GM23338 (cell line): ENCODE results near the gene PHF13. TPM values are rescaled to one million over a fixed set of nuclear protein-coding genes. Genes with fewer than 3 reads are reported as not detected.

Source experiments
- ATAC-seq: fragments of 200-7000 bp; cut with Tn5 transposase; 3 replicates; pipeline ENCODE4 v1.9.1; 2020
- DNase-seq: peaks from one replicate; pipeline ENCODE4 v3.0.0-alpha.2; 2015; ENCODE audit warnings: low spot score
- H2AFZ ChIP-seq: fragments of 200-600 bp; sonication (generic); 2 replicates; pipeline ENCODE4 v1.8.0; 2016; ENCODE audit warnings: antibody characterized with exemption, mild to moderate bottlenecking, moderate library complexity
- H3F3A ChIP-seq: fragments of 200-600 bp; sonication (generic); replicated peaks from 2 replicates; pipeline ENCODE4 v1.8.0; 2017; ENCODE audit warnings: antibody characterized with exemption, mixed run types, low read depth
- H3K27ac ChIP-seq: fragments of 200-600 bp; sonication (generic); 2 replicates; pipeline ENCODE4 v1.6.1; 2016; ENCODE audit warnings: low read depth
- H3K27me3 ChIP-seq: fragments of 200-600 bp; sonication (generic); 2 replicates; pipeline ENCODE4 v1.8.0; 2016; ENCODE audit warnings: mild to moderate bottlenecking, mixed run types, moderate library complexity; ENCODE audit not compliant: insufficient read depth
- H3K36me3 ChIP-seq: fragments of 200-600 bp; sonication (generic); 2 replicates; pipeline ENCODE4 v1.8.0; 2016; ENCODE audit warnings: mild to moderate bottlenecking; ENCODE audit not compliant: insufficient read depth
- H3K4me1 ChIP-seq: fragments of 200-600 bp; sonication (generic); 2 replicates; pipeline ENCODE4 v1.8.0; 2016; ENCODE audit warnings: mild to moderate bottlenecking, moderate library complexity; ENCODE audit not compliant: insufficient read depth
- H3K4me2 ChIP-seq: fragments of 200-600 bp; sonication (generic); 2 replicates; pipeline ENCODE4 v1.7.1; 2017; ENCODE audit warnings: mixed run types
- H3K4me3 ChIP-seq: fragments of 200-600 bp; sonication (generic); 2 replicates; pipeline ENCODE4 v1.6.1; 2016; ENCODE audit warnings: mixed run types
- H3K79me2 ChIP-seq: fragments of 200-600 bp; sonication (generic); replicated peaks from 2 replicates; pipeline ENCODE4 v1.8.0; 2017; ENCODE audit warnings: mild to moderate bottlenecking; ENCODE audit not compliant: insufficient read depth
- H3K9me2 ChIP-seq: fragments of 200-600 bp; sonication (generic); 2 replicates; pipeline ENCODE4 v1.8.0; 2017; ENCODE audit not compliant: insufficient read depth
- H4K20me1 ChIP-seq: fragments of 200-600 bp; sonication (generic); replicated peaks from 2 replicates; pipeline ENCODE4 v1.8.0; 2017; ENCODE audit warnings: mild to moderate bottlenecking; ENCODE audit not compliant: insufficient read depth
- H3K27ac Mint-ChIP-seq: 2 replicates; pipeline ENCODE4 v1.8.0; 2020; ENCODE audit warnings: inconsistent platforms, mild to moderate bottlenecking, moderate library complexity, mixed read lengths
- H3K27me3 Mint-ChIP-seq: 3 replicates; pipeline ENCODE4 v1.8.0; 2022; ENCODE audit warnings: low read depth, mild to moderate bottlenecking, moderate library complexity, mixed read lengths, inconsistent platforms; ENCODE audit not compliant: insufficient read depth, poor library complexity
- H3K36me3 Mint-ChIP-seq: 3 replicates; pipeline ENCODE4 v1.8.0; 2021; ENCODE audit warnings: low read depth, mild to moderate bottlenecking, inconsistent platforms, moderate library complexity, mixed read lengths
- H3K4me1 Mint-ChIP-seq: 3 replicates; pipeline ENCODE4 v1.8.0; 2020; ENCODE audit warnings: mild to moderate bottlenecking, inconsistent platforms, mixed read lengths
- H3K4me3 Mint-ChIP-seq: 3 replicates; pipeline ENCODE4 v1.8.0; 2021; ENCODE audit warnings: moderate library complexity, mild to moderate bottlenecking, inconsistent platforms, mixed read lengths
- H3K9me3 Mint-ChIP-seq: 3 replicates; pipeline ENCODE4 v1.8.0; 2020; ENCODE audit warnings: moderate library complexity, mild to moderate bottlenecking, inconsistent platforms, mixed read lengths
- CREB1 ChIP-seq: fragments of 250-450 bp; sonication (Bioruptor Pico); IDR thresholded peaks from 2 replicates; pipeline ENCODE4 v1.5.0; 2020; ENCODE audit warnings: low read depth, mild to moderate bottlenecking, moderate library complexity
- EZH2 ChIP-seq: fragments of 200-600 bp; sonication (generic); IDR thresholded peaks from one replicate; pipeline ENCODE4 v1.8.0; 2017; ENCODE audit warnings: antibody characterized with exemption, mild to moderate bottlenecking, low read depth; ENCODE audit not compliant: unreplicated experiment
- EZH2phosphoT487 ChIP-seq: fragments of 200-600 bp; sonication (generic); IDR thresholded peaks from one replicate; pipeline ENCODE4 v1.8.1; 2018; ENCODE audit warnings: antibody characterized with exemption; ENCODE audit not compliant: unreplicated experiment
- JUNB ChIP-seq: IDR thresholded peaks from one replicate; pipeline ENCODE4 v1.6.1; 2016; ENCODE audit warnings: antibody characterized with exemption; ENCODE audit not compliant: unreplicated experiment
- NANOG ChIP-seq: IDR thresholded peaks from 2 replicates; pipeline ENCODE4 v1.6.1; 2016; ENCODE audit warnings: antibody characterized with exemption, borderline replicate concordance
- POLR2AphosphoS5 ChIP-seq: IDR thresholded peaks from 2 replicates; pipeline ENCODE4 v1.6.1; 2016; ENCODE audit warnings: antibody characterized with exemption, low read depth
- REST ChIP-seq: IDR thresholded peaks from one replicate; pipeline ENCODE4 v1.6.1; 2018; ENCODE audit warnings: antibody characterized with exemption; ENCODE audit not compliant: unreplicated experiment
- STAT1 ChIP-seq: IDR thresholded peaks from one replicate; pipeline ENCODE4 v1.6.1; 2016; ENCODE audit warnings: antibody characterized with exemption; ENCODE audit not compliant: unreplicated experiment
- ZNF114 ChIP-seq: fragments of 250-450 bp; sonication (Bioruptor Pico); IDR thresholded peaks from 2 replicates; pipeline ENCODE4 v1.5.0; 2020; ENCODE audit warnings: mild to moderate bottlenecking, moderate library complexity
- ZNF331 ChIP-seq: fragments of 250-450 bp; sonication (Bioruptor Pico); IDR thresholded peaks from 2 replicates; pipeline ENCODE4 v1.5.0; 2020; ENCODE audit warnings: low read depth, mild to moderate bottlenecking, moderate library complexity
- polyA plus RNA-seq: library from polyadenylated mRNA; unstranded; fragments of >200 nt; fragmentation: Nextera tagmentation; extraction: Ambion mirVana; gene quantifications from 2 replicates; pipeline ENCODE4 v1.2.1, GENCODE V29; 2016
- total RNA-seq: library from RNA; depleted of rRNA; stranded (reverse); fragments of >200 nt; shearing (Covaris generic); gene quantifications from 2 replicates; pipeline ENCODE4 v1.2.3, GENCODE V29; 2014
- TF ChIP-seq, protein P1 (sequence below): fragments of 250-450 bp; sonication (Bioruptor Pico); IDR thresholded peaks from 2 replicates; pipeline ENCODE4 v1.5.0; 2020; ENCODE audit warnings: mild to moderate bottlenecking, moderate library complexity
- TF ChIP-seq, protein P2 (sequence below), 2 experiments: fragments of 200-600 bp in 1 of 2; sonication (generic) in 1 of 2; conservative IDR thresholded peaks; 2 replicates each; pipeline versions ENCODE4 v1.5.1 to v1.6.1; 2016 to 2017; ENCODE audit warnings: antibody characterized with exemption in 2 of 2, low read depth in 2 of 2, mild to moderate bottlenecking in 2 of 2, moderate library complexity in 1 of 2
- TF ChIP-seq, protein P3 (sequence below): IDR thresholded peaks from 2 replicates; pipeline ENCODE4 v1.6.1; 2016; ENCODE audit warnings: antibody characterized with exemption

PHF13 gene
- total and polyA plus RNA-seq, 2 experiments from 2014 or later: 12.1 to 33.2 TPM

GRCh38 chr1:6569033-6569432 lies 44.5 kb upstream of the PHF13 start:
- TF ChIP-seq JUNB: no peak
- TF ChIP-seq EZH2phosphoT487: no peak
- TF ChIP-seq, protein P1, sequence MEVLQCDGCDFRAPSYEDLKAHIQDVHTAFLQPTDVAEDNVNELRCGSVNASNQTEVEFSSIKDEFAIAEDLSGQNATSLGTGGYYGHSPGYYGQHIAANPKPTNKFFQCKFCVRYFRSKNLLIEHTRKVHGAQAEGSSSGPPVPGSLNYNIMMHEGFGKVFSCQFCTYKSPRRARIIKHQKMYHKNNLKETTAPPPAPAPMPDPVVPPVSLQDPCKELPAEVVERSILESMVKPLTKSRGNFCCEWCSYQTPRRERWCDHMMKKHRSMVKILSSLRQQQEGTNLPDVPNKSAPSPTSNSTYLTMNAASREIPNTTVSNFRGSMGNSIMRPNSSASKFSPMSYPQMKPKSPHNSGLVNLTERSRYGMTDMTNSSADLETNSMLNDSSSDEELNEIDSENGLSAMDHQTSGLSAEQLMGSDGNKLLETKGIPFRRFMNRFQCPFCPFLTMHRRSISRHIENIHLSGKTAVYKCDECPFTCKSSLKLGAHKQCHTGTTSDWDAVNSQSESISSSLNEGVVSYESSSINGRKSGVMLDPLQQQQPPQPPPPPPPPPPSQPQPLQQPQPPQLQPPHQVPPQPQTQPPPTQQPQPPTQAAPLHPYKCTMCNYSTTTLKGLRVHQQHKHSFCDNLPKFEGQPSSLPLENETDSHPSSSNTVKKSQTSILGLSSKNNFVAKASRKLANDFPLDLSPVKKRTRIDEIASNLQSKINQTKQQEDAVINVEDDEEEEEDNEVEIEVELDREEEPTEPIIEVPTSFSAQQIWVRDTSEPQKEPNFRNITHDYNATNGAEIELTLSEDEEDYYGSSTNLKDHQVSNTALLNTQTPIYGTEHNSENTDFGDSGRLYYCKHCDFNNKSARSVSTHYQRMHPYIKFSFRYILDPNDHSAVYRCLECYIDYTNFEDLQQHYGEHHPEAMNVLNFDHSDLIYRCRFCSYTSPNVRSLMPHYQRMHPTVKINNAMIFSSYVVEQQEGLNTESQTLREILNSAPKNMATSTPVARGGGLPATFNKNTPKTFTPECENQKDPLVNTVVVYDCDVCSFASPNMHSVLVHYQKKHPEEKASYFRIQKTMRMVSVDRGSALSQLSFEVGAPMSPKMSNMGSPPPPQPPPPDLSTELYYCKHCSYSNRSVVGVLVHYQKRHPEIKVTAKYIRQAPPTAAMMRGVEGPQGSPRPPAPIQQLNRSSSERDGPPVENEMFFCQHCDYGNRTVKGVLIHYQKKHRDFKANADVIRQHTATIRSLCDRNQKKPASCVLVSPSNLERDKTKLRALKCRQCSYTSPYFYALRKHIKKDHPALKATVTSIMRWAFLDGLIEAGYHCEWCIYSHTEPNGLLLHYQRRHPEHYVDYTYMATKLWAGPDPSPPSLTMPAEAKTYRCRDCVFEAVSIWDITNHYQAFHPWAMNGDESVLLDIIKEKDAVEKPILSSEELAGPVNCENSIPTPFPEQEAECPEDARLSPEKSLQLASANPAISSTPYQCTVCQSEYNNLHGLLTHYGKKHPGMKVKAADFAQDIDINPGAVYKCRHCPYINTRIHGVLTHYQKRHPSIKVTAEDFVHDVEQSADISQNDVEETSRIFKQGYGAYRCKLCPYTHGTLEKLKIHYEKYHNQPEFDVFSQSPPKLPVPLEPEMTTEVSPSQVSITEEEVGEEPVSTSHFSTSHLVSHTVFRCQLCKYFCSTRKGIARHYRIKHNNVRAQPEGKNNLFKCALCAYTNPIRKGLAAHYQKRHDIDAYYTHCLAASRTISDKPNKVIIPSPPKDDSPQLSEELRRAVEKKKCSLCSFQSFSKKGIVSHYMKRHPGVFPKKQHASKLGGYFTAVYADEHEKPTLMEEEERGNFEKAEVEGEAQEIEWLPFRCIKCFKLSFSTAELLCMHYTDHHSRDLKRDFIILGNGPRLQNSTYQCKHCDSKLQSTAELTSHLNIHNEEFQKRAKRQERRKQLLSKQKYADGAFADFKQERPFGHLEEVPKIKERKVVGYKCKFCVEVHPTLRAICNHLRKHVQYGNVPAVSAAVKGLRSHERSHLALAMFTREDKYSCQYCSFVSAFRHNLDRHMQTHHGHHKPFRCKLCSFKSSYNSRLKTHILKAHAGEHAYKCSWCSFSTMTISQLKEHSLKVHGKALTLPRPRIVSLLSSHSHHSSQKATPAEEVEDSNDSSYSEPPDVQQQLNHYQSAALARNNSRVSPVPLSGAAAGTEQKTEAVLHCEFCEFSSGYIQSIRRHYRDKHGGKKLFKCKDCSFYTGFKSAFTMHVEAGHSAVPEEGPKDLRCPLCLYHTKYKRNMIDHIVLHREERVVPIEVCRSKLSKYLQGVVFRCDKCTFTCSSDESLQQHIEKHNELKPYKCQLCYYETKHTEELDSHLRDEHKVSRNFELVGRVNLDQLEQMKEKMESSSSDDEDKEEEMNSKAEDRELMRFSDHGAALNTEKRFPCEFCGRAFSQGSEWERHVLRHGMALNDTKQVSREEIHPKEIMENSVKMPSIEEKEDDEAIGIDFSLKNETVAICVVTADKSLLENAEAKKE (CRISPR knock-in tag): no peak
- TF ChIP-seq CREB1 (CRISPR knock-in tag): no peak
- TF ChIP-seq, protein P2, sequence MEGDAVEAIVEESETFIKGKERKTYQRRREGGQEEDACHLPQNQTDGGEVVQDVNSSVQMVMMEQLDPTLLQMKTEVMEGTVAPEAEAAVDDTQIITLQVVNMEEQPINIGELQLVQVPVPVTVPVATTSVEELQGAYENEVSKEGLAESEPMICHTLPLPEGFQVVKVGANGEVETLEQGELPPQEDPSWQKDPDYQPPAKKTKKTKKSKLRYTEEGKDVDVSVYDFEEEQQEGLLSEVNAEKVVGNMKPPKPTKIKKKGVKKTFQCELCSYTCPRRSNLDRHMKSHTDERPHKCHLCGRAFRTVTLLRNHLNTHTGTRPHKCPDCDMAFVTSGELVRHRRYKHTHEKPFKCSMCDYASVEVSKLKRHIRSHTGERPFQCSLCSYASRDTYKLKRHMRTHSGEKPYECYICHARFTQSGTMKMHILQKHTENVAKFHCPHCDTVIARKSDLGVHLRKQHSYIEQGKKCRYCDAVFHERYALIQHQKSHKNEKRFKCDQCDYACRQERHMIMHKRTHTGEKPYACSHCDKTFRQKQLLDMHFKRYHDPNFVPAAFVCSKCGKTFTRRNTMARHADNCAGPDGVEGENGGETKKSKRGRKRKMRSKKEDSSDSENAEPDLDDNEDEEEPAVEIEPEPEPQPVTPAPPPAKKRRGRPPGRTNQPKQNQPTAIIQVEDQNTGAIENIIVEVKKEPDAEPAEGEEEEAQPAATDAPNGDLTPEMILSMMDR (conservative IDR thresholded peaks at IDR 0.05; ENCODE audit: low read depth in 2 of 2): no peak
- TF ChIP-seq NANOG: no peak
- TF ChIP-seq STAT1: no peak
- no peak for TF ChIP-seq REST
- TF ChIP-seq ZNF331 (CRISPR knock-in tag): no peak
- TF ChIP-seq, protein P3, sequence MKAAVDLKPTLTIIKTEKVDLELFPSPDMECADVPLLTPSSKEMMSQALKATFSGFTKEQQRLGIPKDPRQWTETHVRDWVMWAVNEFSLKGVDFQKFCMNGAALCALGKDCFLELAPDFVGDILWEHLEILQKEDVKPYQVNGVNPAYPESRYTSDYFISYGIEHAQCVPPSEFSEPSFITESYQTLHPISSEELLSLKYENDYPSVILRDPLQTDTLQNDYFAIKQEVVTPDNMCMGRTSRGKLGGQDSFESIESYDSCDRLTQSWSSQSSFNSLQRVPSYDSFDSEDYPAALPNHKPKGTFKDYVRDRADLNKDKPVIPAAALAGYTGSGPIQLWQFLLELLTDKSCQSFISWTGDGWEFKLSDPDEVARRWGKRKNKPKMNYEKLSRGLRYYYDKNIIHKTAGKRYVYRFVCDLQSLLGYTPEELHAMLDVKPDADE: no peak
- TF ChIP-seq ZNF114 (CRISPR knock-in tag): no peak
- no peak for TF ChIP-seq EZH2
- no peak for TF ChIP-seq POLR2AphosphoS5
- H3K4me3 ChIP-seq: no peak overlapping the region
- ATAC-seq (no peak), DNase-seq (no peak)
- no peaks in the 10 kb centered on the region for H4K20me1 ChIP-seq
- no peaks in the 10 kb centered on the region for H3K36me3 ChIP-seq
- no peaks in the 10 kb centered on the region for H3K79me2 ChIP-seq
- no peak overlapping the region for H3K4me2 ChIP-seq
- Mint-ChIP-seq H3K36me3 (no peaks in the 10 kb centered on the region), H3K27ac (no peak overlapping the region), H3K4me1 (peaks cover 5% of the 10 kb centered on the region; the same call in 1 of the 3 replicates), H3K4me3 (no peak overlapping the region), H3K9me3 (peaks cover 3% of the 10 kb centered on the region; the same call in 1 of the 3 replicates), H3K27me3 (peaks cover 7% of the 10 kb centered on the region)
- H3F3A ChIP-seq: no peaks in the 10 kb centered on the region
- no peak overlapping the region for H3K27ac ChIP-seq
- H3K4me1 ChIP-seq: no peaks in the 10 kb centered on the region
- H2AFZ ChIP-seq: no peak overlapping the region
- H3K27me3 ChIP-seq: no peaks in the 10 kb centered on the region
- no peaks in the 10 kb centered on the region for H3K9me2 ChIP-seq
